GM12892 (cell line): Measurements from ENCODE around the gene C5orf46.

Source experiments
- POLR2A ChIP-seq: IDR thresholded peaks from 2 replicates; pipeline ENCODE4 v1.6.1; 2011; ENCODE audit warnings: low read depth, low read length, control low read depth
- TAF1 ChIP-seq: IDR thresholded peaks from 2 replicates; pipeline ENCODE4 v1.6.1; 2011; ENCODE audit warnings: low read depth, mild to moderate bottlenecking, control low read depth, low read length, borderline replicate concordance

DNA sequence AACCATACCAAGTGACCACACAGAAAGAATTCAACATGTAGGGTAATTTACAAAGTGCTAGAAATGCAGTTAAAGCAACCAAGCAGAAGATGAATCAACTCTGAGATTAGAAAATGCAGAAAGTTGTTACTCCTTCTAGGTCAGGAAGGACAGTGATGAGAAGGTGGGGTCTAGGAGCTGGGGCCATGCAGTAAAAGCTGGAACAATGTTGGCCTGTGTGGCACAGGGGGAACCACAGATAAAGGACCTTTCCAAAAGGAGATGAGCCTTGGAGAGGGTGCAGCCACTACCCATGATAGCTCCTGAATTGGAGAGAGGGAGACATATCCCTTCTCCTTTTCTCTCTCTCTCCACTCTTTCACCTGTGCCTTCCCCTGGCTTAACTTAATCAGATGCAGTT, 30.2 kb downstream of the C5orf46 start:
- no peak for TF ChIP-seq TAF1
- TF ChIP-seq POLR2A, result no peak
